DOHH2 (cell line): ENCODE data around the gene CCR8.

ENCODE experiments used
- H3F3A ChIP-seq: fragments of 200-600 bp; sonication (generic), shearing (Covaris generic); 2 replicates; pipeline ENCODE4 v1.6.0; 2016; ENCODE audit warnings: antibody characterized with exemption, mild to moderate bottlenecking; ENCODE audit not compliant: control insufficient read depth, insufficient read depth
- H3K27ac ChIP-seq: fragments of 200-600 bp; sonication (generic); 2 replicates; pipeline ENCODE4 v1.5.1; 2014; ENCODE audit warnings: low read depth, mild to moderate bottlenecking, low read length, moderate library complexity
- H3K27me3 ChIP-seq: fragments of 200-600 bp; sonication (generic); 2 replicates; pipeline ENCODE4 v1.6.1; 2014; ENCODE audit warnings: mild to moderate bottlenecking, low read length, mixed read lengths; ENCODE audit not compliant: control insufficient read depth
- H3K36me3 ChIP-seq: fragments of 200-600 bp; sonication (generic); 2 replicates; pipeline ENCODE4 v1.6.1; 2014; ENCODE audit warnings: mild to moderate bottlenecking, low read length, moderate library complexity, mixed read lengths; ENCODE audit not compliant: control insufficient read depth
- H3K4me1 ChIP-seq: fragments of 200-600 bp; sonication (generic); 2 replicates; pipeline ENCODE4 v1.6.1; 2014; ENCODE audit warnings: mild to moderate bottlenecking, low read length, mixed read lengths; ENCODE audit not compliant: control insufficient read depth
- H3K4me2 ChIP-seq: fragments of 200-600 bp; sonication (generic); 2 replicates; pipeline ENCODE4 v1.6.0; 2014; ENCODE audit warnings: mild to moderate bottlenecking, low read length, moderate library complexity
- H3K4me3 ChIP-seq: fragments of 200-600 bp; sonication (generic); 2 replicates; pipeline ENCODE4 v1.5.1; 2014; ENCODE audit warnings: mild to moderate bottlenecking, low read length, mixed read lengths
- H3K79me2 ChIP-seq: fragments of 200-600 bp; sonication (generic); 2 replicates; pipeline ENCODE4 v1.6.1; 2014; ENCODE audit warnings: mild to moderate bottlenecking, low read length, mixed read lengths; ENCODE audit not compliant: control insufficient read depth
- H3K9me2 ChIP-seq: fragments of 200-600 bp; sonication (generic); replicated peaks from 2 replicates; pipeline ENCODE4 v1.6.1; 2014; ENCODE audit warnings: mild to moderate bottlenecking, low read length, mixed read lengths; ENCODE audit not compliant: control insufficient read depth
- H3K9me3 ChIP-seq: fragments of 200-600 bp; sonication (generic); 2 replicates; pipeline ENCODE4 v1.6.1; 2014; ENCODE audit warnings: antibody characterized with exemption, low read length, mixed read lengths; ENCODE audit not compliant: control insufficient read depth, insufficient read depth
- H4K20me1 ChIP-seq: fragments of 200-600 bp; sonication (generic); 2 replicates; pipeline ENCODE4 v1.6.0; 2014; ENCODE audit warnings: low read depth, mild to moderate bottlenecking, antibody characterized with exemption, low read length, moderate library complexity; ENCODE audit not compliant: control insufficient read depth, insufficient read depth
- EZH2phosphoT487 ChIP-seq: fragments of 200-600 bp; sonication (generic); IDR thresholded peaks from 2 replicates; pipeline ENCODE4 v1.6.1; 2017; ENCODE audit warnings: borderline replicate concordance, mild to moderate bottlenecking, antibody characterized with exemption, low read length, moderate library complexity, mixed read lengths
- TF ChIP-seq, protein P1 (sequence below): fragments of 200-600 bp; sonication (generic); IDR thresholded peaks from one replicate; pipeline ENCODE4 v1.5.1; 2014; ENCODE audit warnings: antibody characterized with exemption, mild to moderate bottlenecking, low read depth, low read length; ENCODE audit not compliant: poor library complexity, severe bottlenecking

Gene CCR8, protein sequence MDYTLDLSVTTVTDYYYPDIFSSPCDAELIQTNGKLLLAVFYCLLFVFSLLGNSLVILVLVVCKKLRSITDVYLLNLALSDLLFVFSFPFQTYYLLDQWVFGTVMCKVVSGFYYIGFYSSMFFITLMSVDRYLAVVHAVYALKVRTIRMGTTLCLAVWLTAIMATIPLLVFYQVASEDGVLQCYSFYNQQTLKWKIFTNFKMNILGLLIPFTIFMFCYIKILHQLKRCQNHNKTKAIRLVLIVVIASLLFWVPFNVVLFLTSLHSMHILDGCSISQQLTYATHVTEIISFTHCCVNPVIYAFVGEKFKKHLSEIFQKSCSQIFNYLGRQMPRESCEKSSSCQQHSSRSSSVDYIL

GRCh38 chr3:39329493-39329892 lies at the start of gene CCR8:
TSS of gene CCR8 (plus strand) at chr3:39329709. CDS start at chr3:39332332, 2,623 bp downstream.
- H3K27me3 ChIP-seq: peaks cover 39% of the 10 kb centered on the region
- no peaks in the 10 kb centered on the region; the same call in 1 of the 2 replicates for H3K9me2 ChIP-seq
- no peak within 1 kb of the TSS for H3K4me2 ChIP-seq
- no peaks in the 10 kb centered on the region for H3K79me2 ChIP-seq
- no peaks in the 10 kb centered on the region for H4K20me1 ChIP-seq
- H3K4me1 ChIP-seq: no peaks in the 10 kb centered on the region
- H3K27ac ChIP-seq: no peak within 1 kb of the TSS
- no peaks in the 10 kb centered on the region for H3F3A ChIP-seq
- H3K9me3 ChIP-seq: no peaks in the 10 kb centered on the region
- TF ChIP-seq, protein P1, sequence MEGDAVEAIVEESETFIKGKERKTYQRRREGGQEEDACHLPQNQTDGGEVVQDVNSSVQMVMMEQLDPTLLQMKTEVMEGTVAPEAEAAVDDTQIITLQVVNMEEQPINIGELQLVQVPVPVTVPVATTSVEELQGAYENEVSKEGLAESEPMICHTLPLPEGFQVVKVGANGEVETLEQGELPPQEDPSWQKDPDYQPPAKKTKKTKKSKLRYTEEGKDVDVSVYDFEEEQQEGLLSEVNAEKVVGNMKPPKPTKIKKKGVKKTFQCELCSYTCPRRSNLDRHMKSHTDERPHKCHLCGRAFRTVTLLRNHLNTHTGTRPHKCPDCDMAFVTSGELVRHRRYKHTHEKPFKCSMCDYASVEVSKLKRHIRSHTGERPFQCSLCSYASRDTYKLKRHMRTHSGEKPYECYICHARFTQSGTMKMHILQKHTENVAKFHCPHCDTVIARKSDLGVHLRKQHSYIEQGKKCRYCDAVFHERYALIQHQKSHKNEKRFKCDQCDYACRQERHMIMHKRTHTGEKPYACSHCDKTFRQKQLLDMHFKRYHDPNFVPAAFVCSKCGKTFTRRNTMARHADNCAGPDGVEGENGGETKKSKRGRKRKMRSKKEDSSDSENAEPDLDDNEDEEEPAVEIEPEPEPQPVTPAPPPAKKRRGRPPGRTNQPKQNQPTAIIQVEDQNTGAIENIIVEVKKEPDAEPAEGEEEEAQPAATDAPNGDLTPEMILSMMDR: no peak
- no peak for TF ChIP-seq EZH2phosphoT487
- no peaks in the 10 kb centered on the region for H3K36me3 ChIP-seq
- H3K4me3 ChIP-seq: no peak within 1 kb of the TSS

GRCh38 chr3:39279745-39280517 lies 49.6 kb upstream of the CCR8 start, which contains the start of gene CX3CR1:
TSS of gene CX3CR1 (minus strand) at chr3:39280036. CDS start at chr3:39266509, 13,527 bp downstream.
- Histone ChIP-seq H3K4me2 (no peak within 1 kb of the TSS), H3K79me2 (no peaks in the 10 kb centered on the region), H4K20me1 (no peaks in the 10 kb centered on the region), H3K27ac (no peak within 1 kb of the TSS), H3F3A (no peaks in the 10 kb centered on the region), H3K9me3 (no peaks in the 10 kb centered on the region), H3K4me1 (peaks cover 10% of the 10 kb centered on the region; the same call in 1 of the 2 replicates), H3K9me2 (no peaks in the 10 kb centered on the region), H3K36me3 (no peaks in the 10 kb centered on the region), H3K27me3 (no peaks in the 10 kb centered on the region), H3K4me3 (no peak within 1 kb of the TSS)
- TF ChIP-seq, protein P1: no peak
- no peak for TF ChIP-seq EZH2phosphoT487

- Histone ChIP-seq H3K9me2 (no peaks in the 10 kb centered on the region), H3K4me2 (no peak overlapping the region), H3K27ac (no peak overlapping the region), H3K27me3 (no peaks in the 10 kb centered on the region), H4K20me1 (no peaks in the 10 kb centered on the region), H3K4me1 (peaks cover 10% of the 10 kb centered on the region; the same call in 1 of the 2 replicates), H3F3A (no peaks in the 10 kb centered on the region), H3K79me2 (no peaks in the 10 kb centered on the region), H3K9me3 (no peaks in the 10 kb centered on the region), H3K36me3 (no peaks in the 10 kb centered on the region), H3K4me3 (no peak overlapping the region)
- TF ChIP-seq, protein P1: no peak
- no peak for TF ChIP-seq EZH2phosphoT487
These were observed 48.9 kb upstream of the CCR8 start for GRCh38 chr3:39280571-39280970.
